PFSK-1 (cell line): ENCODE measurements around the gene ABCC3.

Experiments
- POLR2AphosphoS5 ChIP-seq: IDR thresholded peaks from 2 replicates; pipeline ENCODE4 v1.6.1; 2012; ENCODE audit warnings: low read depth, mild to moderate bottlenecking, control low read depth, low read length, moderate library complexity
- REST ChIP-seq, 2 experiments: IDR thresholded peaks; 2 replicates each; pipeline versions ENCODE4 v1.6.1 to v1.8.0; 2011 to 2012; ENCODE audit warnings: low read depth in 2 of 2, low read length in 2 of 2, control low read depth in 1 of 2, inconsistent platforms in 1 of 2, mild to moderate bottlenecking in 1 of 2, moderate library complexity in 1 of 2; ENCODE audit not compliant: insufficient read depth in 1 of 2
- TAF1 ChIP-seq: IDR thresholded peaks from 2 replicates; pipeline ENCODE4 v1.6.1; 2012; ENCODE audit warnings: low read length, control low read depth, borderline replicate concordance; ENCODE audit not compliant: insufficient read depth

GRCh38 chr17:50684612-50685333 lies 50.1 kb downstream of the ABCC3 start:
- no peak for TF ChIP-seq POLR2AphosphoS5
- TF ChIP-seq REST (IDR thresholded peaks at IDR 0.05; ENCODE audit: insufficient read depth in 1 of 2, low read depth in 2 of 2, low read length in 2 of 2): no peak
- TF ChIP-seq TAF1: no peak
